Left lung (tissue), 14 donors: ENCODE data around the gene PPP1R37. TPM values are rescaled to one million over a fixed set of nuclear protein-coding genes. Genes with fewer than 3 reads are reported as not detected.

ENCODE experiments used
- ATAC-seq: fragments of 200-7000 bp; cut with Tn5 transposase; one replicate; pipeline ENCODE4 v1.9.1; 2020; ENCODE audit warnings: moderate library complexity
- DNase-seq, 4 donors: peaks; one replicate each; pipeline ENCODE4 v3.0.0-alpha.2; 2013 to 2020
- H3K27ac ChIP-seq, 2 donors: fragments of 200-600 bp; sonication (generic) in 1 of 2; one replicate each; pipeline versions ENCODE4 v1.5.0 to v1.8.0; 2020 to 2021
- H3K27me3 ChIP-seq, 2 donors: fragments of 200-600 bp; sonication (generic) in 1 of 2; one replicate each; pipeline versions ENCODE4 v1.5.0 to v1.8.0; 2020 to 2021
- H3K36me3 ChIP-seq, 2 donors: fragments of 200-600 bp; sonication (generic) in 1 of 2; one replicate each; pipeline versions ENCODE4 v1.5.0 to v1.8.0; 2020 to 2021
- H3K4me1 ChIP-seq, 2 donors: fragments of 200-600 bp; one replicate each; pipeline ENCODE4 v1.8.0; 2021
- H3K4me3 ChIP-seq, 2 donors: fragments of 200-600 bp; sonication (generic) in 1 of 2; one replicate each; pipeline versions ENCODE4 v1.5.0 to v1.8.0; 2020 to 2021; ENCODE audit warnings: mild to moderate bottlenecking in 1 of 2
- H3K9me3 ChIP-seq, 2 donors: fragments of 200-600 bp; sonication (generic) in 1 of 2; one replicate each; pipeline versions ENCODE4 v1.5.0 to v1.8.0; 2020 to 2021
- intact Hi-C, 2 donors: fragments of 100-400 bp; cut with DNase I; formaldehyde crosslinking; loops; one replicate each; pipeline versions ENCODE4 v1.11.2 to v1.14.2; 2022
- long read RNA-seq, 12 donors: library from polyadenylated mRNA in 2 of 12; unstranded in 2 of 12; transcript quantifications; one replicate each; pipeline ENCODE4 v2.0.0 and lab custom pipeline, GENCODE V29; 2019 to 2026
- polyA plus RNA-seq, 6 donors: library from polyadenylated mRNA; unstranded; fragments of 120-200 nt; gene quantifications; one replicate each; pipeline ENCODE4 v1.2.1, GENCODE V29; 2013; ENCODE audit not compliant: insufficient read length in 6 of 6
- total RNA-seq, 2 donors: library from RNA; stranded (reverse); fragmentation: NEBNext Ultra II Directional; extraction: Animal tissue kit (Norgen Biotek cat#: 25700); gene quantifications; one replicate each; pipeline ENCODE4 v1.2.1, GENCODE V29; 2021
- TF ChIP-seq, protein P1 (sequence below), 2 donors: fragments of 200-600 bp; sonication (generic) in 1 of 2; IDR thresholded peaks; one replicate each; pipeline versions ENCODE4 v1.5.0 to v1.8.0; 2021; ENCODE audit warnings: antibody characterized with exemption in 2 of 2
- donor health status: DM: no; HTN: yes; CAD: no.
- donor health status: DM: no; HTN: no; CAD: no.

PPP1R37 gene, protein sequence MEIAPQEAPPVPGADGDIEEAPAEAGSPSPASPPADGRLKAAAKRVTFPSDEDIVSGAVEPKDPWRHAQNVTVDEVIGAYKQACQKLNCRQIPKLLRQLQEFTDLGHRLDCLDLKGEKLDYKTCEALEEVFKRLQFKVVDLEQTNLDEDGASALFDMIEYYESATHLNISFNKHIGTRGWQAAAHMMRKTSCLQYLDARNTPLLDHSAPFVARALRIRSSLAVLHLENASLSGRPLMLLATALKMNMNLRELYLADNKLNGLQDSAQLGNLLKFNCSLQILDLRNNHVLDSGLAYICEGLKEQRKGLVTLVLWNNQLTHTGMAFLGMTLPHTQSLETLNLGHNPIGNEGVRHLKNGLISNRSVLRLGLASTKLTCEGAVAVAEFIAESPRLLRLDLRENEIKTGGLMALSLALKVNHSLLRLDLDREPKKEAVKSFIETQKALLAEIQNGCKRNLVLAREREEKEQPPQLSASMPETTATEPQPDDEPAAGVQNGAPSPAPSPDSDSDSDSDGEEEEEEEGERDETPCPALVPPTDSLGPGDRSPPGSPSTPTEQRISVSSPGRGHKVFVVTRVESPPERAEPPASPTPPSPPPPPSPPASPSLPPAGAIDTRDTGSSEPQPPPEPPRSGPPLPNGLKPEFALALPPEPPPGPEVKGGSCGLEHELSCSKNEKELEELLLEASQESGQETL
- total RNA-seq (10 to 100 TPM; 26.8 to 29.8 TPM), polyA plus RNA-seq (10 to 100 TPM; 17.3 to 27.4 (median 22.4) TPM)
- long read RNA-seq, donor 1, transcript PPP1R37-201 (13 exons, 3,163 nt) = major isoform, 5 of 8 reads
- long read RNA-seq, donor 1, partial matches to known transcripts = 0 of 8 reads
- long read RNA-seq, donor 1, other reads (novel, unspliced or antisense) = 0 of 8 reads
- long read RNA-seq, donor 2, transcript PPP1R37-204 (3 exons, 1,719 nt) = major isoform, 7 of 23 reads
- long read RNA-seq, donor 2, partial matches to known transcripts = 12 of 23 reads
- long read RNA-seq, donor 2, other reads (novel, unspliced or antisense) = 0 of 23 reads
- long read RNA-seq, donor 3, transcript PPP1R37-201 (13 exons, 3,163 nt) = major isoform, 6 of 9 reads
- long read RNA-seq, donor 3, partial matches to known transcripts = 0 of 9 reads
- long read RNA-seq, donor 3, other reads (novel, unspliced or antisense) = 0 of 9 reads
- long read RNA-seq, donor 4, partial matches to known transcripts = 0 of 1 reads
- long read RNA-seq, donor 4, other reads (novel, unspliced or antisense) = 0 of 1 reads
- long read RNA-seq, donor 5, partial matches to known transcripts = 0 of 6 reads
- long read RNA-seq, donor 5, other reads (novel, unspliced or antisense) = 0 of 6 reads
- long read RNA-seq, donor 6, transcript PPP1R37-201 (13 exons, 3,163 nt) = major isoform, 6 of 17 reads
- long read RNA-seq, donor 6, partial matches to known transcripts = 9 of 17 reads
- long read RNA-seq, donor 6, other reads (novel, unspliced or antisense) = 0 of 17 reads
- long read RNA-seq, donor 7, partial matches to known transcripts = 0 of 2 reads
- long read RNA-seq, donor 7, other reads (novel, unspliced or antisense) = 0 of 2 reads
- long read RNA-seq, donor 8, partial matches to known transcripts = 0 of 8 reads
- long read RNA-seq, donor 8, other reads (novel, unspliced or antisense) = 0 of 8 reads
- long read RNA-seq, donor 9 = 0 reads
- long read RNA-seq, donor 10, partial matches to known transcripts = 0 of 2 reads
- long read RNA-seq, donor 10, other reads (novel, unspliced or antisense) = 2 of 2 reads
- long read RNA-seq, donor 11 = 0 reads
- long read RNA-seq, donor 12, transcript PPP1R37-201 (13 exons, 3,163 nt) = major isoform, 6 of 9 reads
- long read RNA-seq, donor 12, partial matches to known transcripts = 0 of 9 reads
- long read RNA-seq, donor 12, other reads (novel, unspliced or antisense) = 0 of 9 reads

DNA sequence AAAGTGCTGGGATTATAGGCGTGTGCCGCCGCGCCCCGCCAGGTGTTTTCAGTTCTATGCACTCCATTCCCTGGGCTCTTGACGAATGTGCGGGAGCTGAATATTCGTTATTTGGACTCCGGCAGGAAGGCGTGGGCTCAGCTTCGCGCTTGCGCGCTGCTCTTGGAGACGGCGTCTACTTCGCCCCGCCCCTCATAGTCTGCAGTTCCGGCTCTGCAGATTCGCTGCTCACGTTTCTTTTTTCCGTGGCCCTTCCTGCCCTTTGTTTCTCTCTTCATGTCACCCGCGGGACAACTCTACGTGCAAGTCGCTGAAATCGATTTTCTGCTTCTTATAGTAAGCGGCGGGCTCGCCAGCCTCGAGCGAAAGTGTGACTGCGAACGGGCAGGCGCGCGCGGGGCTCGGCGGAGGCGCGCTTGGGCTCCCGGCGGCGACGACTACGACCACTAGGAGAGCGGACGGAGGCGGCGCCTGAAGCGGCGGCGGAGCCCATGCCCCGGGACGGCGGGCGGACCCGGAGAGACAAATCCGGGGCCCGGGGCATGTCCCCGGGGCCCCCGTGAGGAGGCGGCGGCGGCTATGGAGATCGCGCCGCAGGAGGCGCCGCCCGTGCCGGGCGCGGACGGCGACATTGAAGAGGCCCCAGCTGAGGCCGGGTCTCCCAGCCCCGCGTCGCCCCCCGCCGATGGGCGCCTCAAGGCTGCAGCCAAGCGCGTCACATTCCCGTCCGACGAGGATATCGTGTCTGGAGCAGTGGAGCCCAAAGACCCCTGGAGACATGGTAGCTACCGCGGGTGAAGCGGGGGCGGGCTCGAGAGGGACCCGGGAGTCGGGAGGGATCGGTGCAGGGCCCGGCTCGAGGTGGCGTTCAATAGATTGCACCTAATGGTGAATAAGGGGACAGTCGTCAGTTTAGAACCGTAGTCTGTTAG, at the start of gene PPP1R37:
TSS of gene PPP1R37 (plus strand) at position 433 of the 932 bp plus-strand sequence. CDS start at position 580, 147 bp downstream.
- H3K4me1 ChIP-seq = peaks cover 29 to 47% of the 10 kb centered on the region in 2 donors
- no peaks in the 10 kb centered on the region for H3K27me3 ChIP-seq
- H3K36me3 ChIP-seq = peaks cover 0 to 16% of the 10 kb centered on the region in 2 donors
- H3K4me3 ChIP-seq = peak within 1 kb of the TSS; percentile 90 to 94
- TF ChIP-seq, protein P1, sequence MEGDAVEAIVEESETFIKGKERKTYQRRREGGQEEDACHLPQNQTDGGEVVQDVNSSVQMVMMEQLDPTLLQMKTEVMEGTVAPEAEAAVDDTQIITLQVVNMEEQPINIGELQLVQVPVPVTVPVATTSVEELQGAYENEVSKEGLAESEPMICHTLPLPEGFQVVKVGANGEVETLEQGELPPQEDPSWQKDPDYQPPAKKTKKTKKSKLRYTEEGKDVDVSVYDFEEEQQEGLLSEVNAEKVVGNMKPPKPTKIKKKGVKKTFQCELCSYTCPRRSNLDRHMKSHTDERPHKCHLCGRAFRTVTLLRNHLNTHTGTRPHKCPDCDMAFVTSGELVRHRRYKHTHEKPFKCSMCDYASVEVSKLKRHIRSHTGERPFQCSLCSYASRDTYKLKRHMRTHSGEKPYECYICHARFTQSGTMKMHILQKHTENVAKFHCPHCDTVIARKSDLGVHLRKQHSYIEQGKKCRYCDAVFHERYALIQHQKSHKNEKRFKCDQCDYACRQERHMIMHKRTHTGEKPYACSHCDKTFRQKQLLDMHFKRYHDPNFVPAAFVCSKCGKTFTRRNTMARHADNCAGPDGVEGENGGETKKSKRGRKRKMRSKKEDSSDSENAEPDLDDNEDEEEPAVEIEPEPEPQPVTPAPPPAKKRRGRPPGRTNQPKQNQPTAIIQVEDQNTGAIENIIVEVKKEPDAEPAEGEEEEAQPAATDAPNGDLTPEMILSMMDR (IDR thresholded peaks at IDR 0.05) = peak; percentile 32 to 65
- ATAC-seq (peak; percentile 84), DNase-seq (peak; percentile 96 to 98 (median 97))
- peak within 1 kb of the TSS; percentile 79 to 85 for H3K27ac ChIP-seq
- H3K9me3 ChIP-seq = no peaks in the 10 kb centered on the region
- intact Hi-C loops = no loop called here

DNA sequence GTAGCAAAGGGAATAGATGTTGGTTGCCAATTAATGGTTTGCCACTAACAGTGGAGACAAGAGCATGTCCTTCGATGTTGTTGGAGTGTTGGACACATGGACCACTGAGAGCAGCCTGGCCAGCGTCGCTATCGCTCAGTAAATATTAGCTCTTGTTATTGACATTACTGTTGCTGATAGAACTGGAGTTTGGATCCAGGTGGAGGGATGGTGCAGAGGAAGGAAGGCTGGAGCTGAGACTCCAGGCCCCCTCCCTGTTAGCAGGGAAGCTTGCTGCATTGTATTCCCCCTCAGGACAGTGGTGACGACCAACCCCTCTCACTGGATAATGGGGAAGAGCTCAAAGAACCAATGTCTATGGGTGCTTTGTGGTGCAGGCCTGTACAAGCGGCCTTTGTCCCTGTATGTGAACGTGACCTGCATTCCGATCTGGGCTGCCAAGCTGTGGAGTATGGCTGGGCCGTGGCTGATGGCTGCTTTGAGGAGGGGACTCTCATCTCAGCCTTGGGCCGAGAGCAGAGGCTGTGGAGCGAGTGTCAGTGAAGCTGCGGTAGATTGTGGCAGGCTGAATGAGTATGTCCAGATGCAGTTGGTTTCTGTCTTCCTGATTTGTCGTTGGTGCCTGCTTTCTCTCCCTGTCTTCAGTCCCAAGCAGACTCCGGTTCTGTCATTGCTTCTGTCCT, 47.2 kb upstream of the PPP1R37 start:
- Histone ChIP-seq H3K27me3 (no peaks in the 10 kb centered on the region), H3K4me1 (peaks cover 0 to 67% of the 10 kb centered on the region in 2 donors), H3K9me3 (no peaks in the 10 kb centered on the region), H3K36me3 (peaks cover 0 to 65% of the 10 kb centered on the region in 2 donors), H3K4me3 (no peak overlapping the region), H3K27ac (peak overlapping the region in 1 of 2 donors; percentile 20)
- DNase-seq (no peak), ATAC-seq (peak; percentile 72)
- intact Hi-C loops = no loop called here
- TF ChIP-seq, protein P1 (IDR thresholded peaks at IDR 0.05) = no peak

DNA sequence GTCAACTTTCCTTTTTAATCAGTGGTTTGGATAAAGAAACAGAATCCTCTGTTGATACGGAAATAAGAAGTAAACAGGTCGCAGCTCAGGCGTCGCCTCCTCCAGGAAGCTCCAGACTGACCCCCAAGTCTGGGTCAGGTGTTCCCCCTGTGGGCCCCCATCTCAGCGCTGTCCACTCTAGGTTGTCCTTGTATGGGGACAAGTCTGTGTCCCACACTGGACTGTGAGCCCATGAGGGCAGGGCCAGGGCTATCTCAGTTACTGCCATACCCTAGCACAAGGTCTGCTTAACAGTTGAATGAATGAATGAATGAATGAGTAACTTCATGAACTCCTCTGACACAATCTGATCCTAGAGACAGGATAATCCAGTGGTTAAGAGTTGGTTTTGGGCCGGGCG, 46.6 kb upstream of the PPP1R37 start:
- Histone ChIP-seq H3K36me3 (peaks cover 0 to 62% of the 10 kb centered on the region in 2 donors), H3K27ac (peak overlapping the region in 1 of 2 donors; percentile 74), H3K4me1 (peaks cover 0 to 61% of the 10 kb centered on the region in 2 donors), H3K27me3 (no peaks in the 10 kb centered on the region), H3K9me3 (no peaks in the 10 kb centered on the region), H3K4me3 (no peak overlapping the region)
- DNase-seq (no peak), ATAC-seq (no peak)
- TF ChIP-seq, protein P1 (IDR thresholded peaks at IDR 0.05) = no peak
- intact Hi-C loops = no loop called here
